GM12865 (cell line): Measurements from ENCODE around the gene ANXA4.
A peak's percentile ranks its signal among the peaks of the same experiment; 100 is the strongest.

ENCODE experiments used
- DNase-seq: peaks from one replicate; pipeline ENCODE4 v3.0.0; 2010; ENCODE audit warnings: low read depth
- H3K4me3 ChIP-seq: 2 replicates; pipeline ENCODE4 v1.5.1; 2011; ENCODE audit warnings: mild to moderate bottlenecking, low read depth, low read length, control low read depth
- TF ChIP-seq, protein P1 (sequence below): IDR thresholded peaks from 2 replicates; pipeline ENCODE4 v1.5.1; 2011; ENCODE audit warnings: low read length, control low read depth, low read depth, inconsistent platforms; ENCODE audit not compliant: insufficient read depth; ENCODE audit errors: missing control alignments

Gene ANXA4

DNA sequence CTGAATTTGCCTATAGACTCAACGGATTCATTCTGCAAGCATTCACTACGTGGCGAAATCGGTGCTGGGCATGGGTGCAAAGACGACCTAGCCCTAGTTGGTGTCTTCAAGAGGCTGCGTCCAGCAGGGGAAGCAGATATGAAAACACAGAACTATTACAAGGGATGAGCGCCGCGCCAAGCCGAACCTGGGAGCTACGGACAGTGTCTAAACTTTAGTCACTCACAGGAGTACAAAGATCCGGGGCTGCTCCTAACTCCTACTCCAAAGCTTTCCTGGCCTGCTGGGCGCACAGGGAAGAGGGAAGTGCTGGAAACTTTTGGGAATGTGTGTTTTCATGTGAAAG, 732 bp upstream of the ANXA4 start:
- TF ChIP-seq, protein P1, sequence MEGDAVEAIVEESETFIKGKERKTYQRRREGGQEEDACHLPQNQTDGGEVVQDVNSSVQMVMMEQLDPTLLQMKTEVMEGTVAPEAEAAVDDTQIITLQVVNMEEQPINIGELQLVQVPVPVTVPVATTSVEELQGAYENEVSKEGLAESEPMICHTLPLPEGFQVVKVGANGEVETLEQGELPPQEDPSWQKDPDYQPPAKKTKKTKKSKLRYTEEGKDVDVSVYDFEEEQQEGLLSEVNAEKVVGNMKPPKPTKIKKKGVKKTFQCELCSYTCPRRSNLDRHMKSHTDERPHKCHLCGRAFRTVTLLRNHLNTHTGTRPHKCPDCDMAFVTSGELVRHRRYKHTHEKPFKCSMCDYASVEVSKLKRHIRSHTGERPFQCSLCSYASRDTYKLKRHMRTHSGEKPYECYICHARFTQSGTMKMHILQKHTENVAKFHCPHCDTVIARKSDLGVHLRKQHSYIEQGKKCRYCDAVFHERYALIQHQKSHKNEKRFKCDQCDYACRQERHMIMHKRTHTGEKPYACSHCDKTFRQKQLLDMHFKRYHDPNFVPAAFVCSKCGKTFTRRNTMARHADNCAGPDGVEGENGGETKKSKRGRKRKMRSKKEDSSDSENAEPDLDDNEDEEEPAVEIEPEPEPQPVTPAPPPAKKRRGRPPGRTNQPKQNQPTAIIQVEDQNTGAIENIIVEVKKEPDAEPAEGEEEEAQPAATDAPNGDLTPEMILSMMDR = peak; percentile 2
- DNase-seq = peak; percentile 79
- peak overlapping the region; percentile 84 for H3K4me3 ChIP-seq

DNA sequence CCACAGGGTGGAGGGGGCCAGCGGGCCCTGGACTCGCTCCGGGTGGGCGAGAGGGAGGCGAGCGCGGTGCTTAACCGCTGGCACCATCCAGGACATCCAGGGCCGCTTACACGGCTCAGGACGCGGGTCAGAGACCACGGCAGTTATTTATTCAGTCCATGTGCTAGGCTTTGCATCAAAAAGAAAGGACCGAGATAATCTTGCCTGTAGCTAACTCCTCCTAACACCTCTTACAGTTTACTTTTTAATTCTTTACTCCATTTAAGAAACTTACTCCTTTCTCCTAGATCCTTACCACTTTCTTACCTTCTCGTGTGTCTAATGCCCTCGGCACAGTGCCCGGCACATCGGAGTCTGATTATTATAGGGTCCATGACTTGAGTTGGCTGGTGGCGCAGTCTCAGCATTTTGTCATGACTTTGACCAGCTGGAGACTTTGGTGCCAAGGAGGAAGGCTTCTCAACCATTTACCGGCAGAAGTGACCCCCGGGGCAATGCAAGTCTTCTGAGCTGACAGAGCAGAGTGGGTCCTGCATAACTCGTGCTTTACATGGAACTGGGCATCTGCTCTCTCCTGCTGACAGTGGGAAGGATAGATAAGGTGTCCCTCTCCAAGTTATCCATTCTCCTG, 503 bp downstream of the ANXA4 start:
- DNase-seq = no peak
- peak overlapping the region; percentile 84 for H3K4me3 ChIP-seq
- TF ChIP-seq, protein P1 = no peak

DNA sequence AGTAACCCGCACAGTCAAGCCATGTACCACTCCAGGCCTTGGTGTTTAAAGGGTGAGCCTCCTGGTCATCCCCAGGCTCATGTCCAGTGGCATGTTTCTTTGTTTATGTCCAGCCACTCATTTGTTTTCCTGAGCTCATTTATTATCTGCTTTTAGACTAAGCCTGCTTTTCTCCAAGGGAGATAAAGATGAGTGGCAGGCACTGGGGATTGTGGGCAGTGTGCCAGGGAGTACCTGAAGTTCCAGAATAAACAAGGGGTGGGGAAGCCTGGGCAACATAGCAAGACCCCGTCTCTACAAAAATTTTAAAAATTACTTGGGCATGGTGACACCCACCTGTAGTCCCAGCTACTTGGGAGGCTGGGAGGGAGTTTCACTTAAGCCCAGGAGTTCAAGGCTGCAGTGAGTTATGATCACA, 1.9 kb downstream of the ANXA4 start:
- no peak for DNase-seq
- TF ChIP-seq, protein P1 = no peak

DNA sequence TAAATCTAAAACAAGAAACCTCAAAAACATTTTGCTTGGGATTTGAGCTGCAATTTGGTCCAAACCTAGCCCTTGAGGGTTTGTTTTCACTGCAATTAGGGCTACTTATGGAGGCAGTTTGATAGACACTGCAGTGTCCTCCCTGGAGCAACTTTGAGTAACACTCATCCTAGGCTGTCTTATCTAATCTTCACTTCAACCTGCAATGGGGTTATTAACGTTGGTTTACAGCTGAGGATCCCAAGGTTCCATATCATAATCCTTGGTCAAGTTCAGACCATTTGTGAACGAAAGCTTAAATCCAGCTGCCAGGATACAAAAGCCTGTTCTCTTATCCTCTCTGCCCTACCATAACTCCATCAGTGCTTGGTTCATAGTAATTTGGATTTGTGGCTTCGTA, 2.5 kb downstream of the ANXA4 start:
- DNase-seq = no peak
- TF ChIP-seq, protein P1 = no peak
- H3K4me3 ChIP-seq = no peak overlapping the region

More for the DNA sequence above, 1.9 kb downstream of the ANXA4 start:
- no peak overlapping the region for H3K4me3 ChIP-seq

DNA sequence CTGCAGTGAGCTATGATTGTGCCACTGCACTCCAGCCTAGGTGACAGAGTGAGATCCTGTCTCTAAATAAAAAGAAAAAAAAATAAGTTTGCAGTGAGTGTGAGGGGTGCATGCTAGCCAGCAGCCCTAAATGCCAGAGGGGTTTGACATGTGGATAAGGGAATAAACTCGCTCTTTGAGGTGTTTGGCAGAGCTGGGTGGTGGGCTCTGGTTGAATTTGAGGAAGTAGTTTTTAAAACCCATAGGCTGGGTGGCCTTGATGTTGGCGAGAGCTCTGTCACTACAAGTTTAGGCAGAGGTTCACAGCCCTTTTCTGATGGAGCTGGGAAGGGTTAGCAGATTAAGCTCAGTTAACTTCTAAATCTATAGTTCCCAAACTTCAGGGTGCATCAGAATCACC, 3.1 kb downstream of the ANXA4 start:
- TF ChIP-seq, protein P1 = no peak
- no peak overlapping the region for H3K4me3 ChIP-seq
- DNase-seq = no peak

DNA sequence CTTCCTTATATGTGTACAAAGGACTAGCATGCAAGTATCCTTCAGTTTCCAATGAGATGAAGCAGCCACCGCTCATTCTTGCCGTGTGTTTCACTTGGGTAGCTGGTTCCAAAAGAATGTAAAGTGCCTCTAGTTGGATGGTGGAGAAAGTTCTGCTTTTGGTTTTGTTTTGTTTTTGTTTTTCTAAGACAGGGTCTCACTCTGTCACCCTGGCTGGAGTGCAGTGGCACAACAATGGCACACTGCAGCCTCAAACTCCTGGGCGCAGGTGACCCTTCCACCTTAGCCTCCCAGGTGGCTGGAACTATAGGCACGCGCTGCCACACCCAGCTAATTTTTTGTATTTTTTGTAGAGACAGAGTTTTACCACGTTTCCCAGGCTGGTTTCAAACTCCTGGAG, 8.3 kb downstream of the ANXA4 start:
- TF ChIP-seq, protein P1 = no peak
- no peak overlapping the region for H3K4me3 ChIP-seq
- no peak for DNase-seq
